Right lobe of liver (tissue), 4 donors: Measurements from ENCODE around the gene RALGAPA2.

Source experiments
- POLR2A ChIP-seq: fragments of 450-650 bp; IDR thresholded peaks from one replicate; pipeline ENCODE4 v1.6.1; 2017; ENCODE audit warnings: antibody characterized with exemption, mild to moderate bottlenecking
- TF ChIP-seq, protein P1 (sequence below), 4 donors: fragments of 200-600 bp in 3 of 4; fragments of 450-650 bp in 1 of 4; IDR thresholded peaks; one replicate each; pipeline versions ENCODE4 v1.5.1 to v1.8.0; 2016 to 2022; ENCODE audit warnings: antibody characterized with exemption in 4 of 4, mild to moderate bottlenecking in 2 of 4
- donor health status: DM: no; HTN: no; CAD: no.
- donor health status: DM: no; HTN: no; CAD: no.
- donor health status: DM: no; HTN: yes; CAD: no.

DNA sequence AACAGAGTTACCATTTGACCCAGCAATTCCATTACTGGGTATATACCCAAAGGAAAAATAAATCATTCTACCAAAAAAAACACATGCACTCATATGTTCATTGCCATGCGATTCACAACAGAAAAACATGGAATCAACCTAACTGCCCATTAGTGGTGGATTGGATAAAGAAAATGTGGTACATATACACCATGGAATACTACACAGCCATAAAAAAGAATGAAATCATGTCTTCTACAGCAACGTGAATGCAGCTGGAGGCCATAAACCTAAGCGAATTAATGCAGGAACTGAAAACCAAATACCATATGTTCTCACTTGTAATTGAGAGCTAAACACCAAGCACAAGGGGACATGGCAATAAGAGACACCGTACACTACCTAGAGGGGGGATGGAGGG lies 12.5 kb downstream of the RALGAPA2 start:
- no peak for TF ChIP-seq POLR2A
- TF ChIP-seq, protein P1, sequence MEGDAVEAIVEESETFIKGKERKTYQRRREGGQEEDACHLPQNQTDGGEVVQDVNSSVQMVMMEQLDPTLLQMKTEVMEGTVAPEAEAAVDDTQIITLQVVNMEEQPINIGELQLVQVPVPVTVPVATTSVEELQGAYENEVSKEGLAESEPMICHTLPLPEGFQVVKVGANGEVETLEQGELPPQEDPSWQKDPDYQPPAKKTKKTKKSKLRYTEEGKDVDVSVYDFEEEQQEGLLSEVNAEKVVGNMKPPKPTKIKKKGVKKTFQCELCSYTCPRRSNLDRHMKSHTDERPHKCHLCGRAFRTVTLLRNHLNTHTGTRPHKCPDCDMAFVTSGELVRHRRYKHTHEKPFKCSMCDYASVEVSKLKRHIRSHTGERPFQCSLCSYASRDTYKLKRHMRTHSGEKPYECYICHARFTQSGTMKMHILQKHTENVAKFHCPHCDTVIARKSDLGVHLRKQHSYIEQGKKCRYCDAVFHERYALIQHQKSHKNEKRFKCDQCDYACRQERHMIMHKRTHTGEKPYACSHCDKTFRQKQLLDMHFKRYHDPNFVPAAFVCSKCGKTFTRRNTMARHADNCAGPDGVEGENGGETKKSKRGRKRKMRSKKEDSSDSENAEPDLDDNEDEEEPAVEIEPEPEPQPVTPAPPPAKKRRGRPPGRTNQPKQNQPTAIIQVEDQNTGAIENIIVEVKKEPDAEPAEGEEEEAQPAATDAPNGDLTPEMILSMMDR (IDR thresholded peaks at IDR 0.05), result no peak
